KBM-7 (cell line): ENCODE measurements around the gene HUNK.
A peak's percentile ranks its signal among the peaks of the same experiment; 100 is the strongest.
"Not testable (repeated sequence)": the region's sequence is repeated elsewhere in the genome, so short reads cannot be mapped to it uniquely, and the experiment has no call there.

Experiments
- DNase-seq: peaks from one replicate; pipeline ENCODE4 v3.0.0-alpha.2; 2015
- in situ Hi-C: fragments of 300-500 bp; cut with MboI; formaldehyde crosslinking; loops from 2 replicates; pipeline ENCODE4 v1.14.3; 2020; ENCODE audit warnings: low sequenced_read_pairs, low pct_unique_long_range_greater_than_20kb, mixed read lengths

Gene HUNK

GRCh38 chr21:32015461-32016139, 142.8 kb downstream of the HUNK start:
- no peak for DNase-seq
- in situ Hi-C loops: no loop called here

- in situ Hi-C loops: no loop called here
These were observed 145.6 kb downstream of the HUNK start for GRCh38 chr21:32018381-32018780.

GRCh38 chr21:32020564-32020963, 147.7 kb downstream of the HUNK start:
- no peak for DNase-seq
- in situ Hi-C loops: no loop called here

More at GRCh38 chr21:32018381-32018780, 145.6 kb downstream of the HUNK start:
- no peak for DNase-seq

GRCh38 chr21:32021319-32021994, 148.6 kb downstream of the HUNK start:
- DNase-seq: no peak
- in situ Hi-C loops: no loop called here

- peak; percentile 74 for DNase-seq
- in situ Hi-C loops: no loop called here
These were observed 149.3 kb downstream of the HUNK start for GRCh38 chr21:32022146-32022545.

GRCh38 chr21:32030146-32030652, 157.4 kb downstream of the HUNK start:
- DNase-seq: no peak

GRCh38 chr21:32034850-32035249, 162.0 kb downstream of the HUNK start:
- in situ Hi-C loops: no loop called here
- DNase-seq: no peak

More at GRCh38 chr21:32030146-32030652, 157.4 kb downstream of the HUNK start:
- in situ Hi-C loops: no loop called here

GRCh38 chr21:32035617-32036016, 162.8 kb downstream of the HUNK start:
- in situ Hi-C loops: no loop called here
- DNase-seq: no peak

GRCh38 chr21:32036756-32037155, 163.9 kb downstream of the HUNK start:
- in situ Hi-C loops: no loop called here
- no peak for DNase-seq

- in situ Hi-C loops, DNase-seq: not testable (repeated sequence)
These were observed 165.9 kb downstream of the HUNK start for GRCh38 chr21:32038751-32039150.

- no peak for DNase-seq
- in situ Hi-C loops: no loop called here
These were observed 170.6 kb downstream of the HUNK start for GRCh38 chr21:32043458-32043857.

- in situ Hi-C loops: no loop called here
- no peak for DNase-seq
These were observed 171.7 kb downstream of the HUNK start for GRCh38 chr21:32044205-32045180.

GRCh38 chr21:32046191-32046590, 173.4 kb downstream of the HUNK start:
- no peak for DNase-seq
- in situ Hi-C loops: no loop called here

- DNase-seq: no peak
- in situ Hi-C loops: no loop called here
These were observed 175.5 kb downstream of the HUNK start for GRCh38 chr21:32048353-32048752.
